IMR-90 (cell line): ENCODE results near the gene DYTN. TPM values are rescaled to one million over a fixed set of nuclear protein-coding genes. Genes with fewer than 3 reads are reported as not detected.
A peak's percentile ranks its signal among the peaks of the same experiment; 100 is the strongest.

Experiments
- ATAC-seq: fragments of 200-7000 bp; cut with Tn5 transposase; 2 replicates; pipeline ENCODE4 v1.9.1; 2020; ENCODE audit warnings: low read depth, mild to moderate bottlenecking, moderate library complexity
- BruUV-seq: library from RNA; stranded (reverse); fragments of 400-500 nt; replicated peaks from 2 replicates; lab custom pipeline; 2021; lab: Mats Ljungman, UMichigan
- CTCF ChIA-PET: fragments of 300-600 bp; formaldehyde crosslinking; extraction: SDS; loops from one replicate; lab custom pipeline; 2021; ENCODE audit warnings: antibody characterized with exemption; lab: Yijun Ruan, JAX
- POLR2A ChIA-PET: fragments of 300-600 bp; sonication (Branson Sonifier 250); formaldehyde crosslinking; loops from one replicate; lab custom pipeline; 2022; ENCODE audit warnings: antibody characterized with exemption; ENCODE audit not compliant: unreplicated experiment; lab: Charles Lee
- DNase-seq: peaks from one replicate; pipeline ENCODE4 v3.0.0; 2013
- H2AFZ ChIP-seq: replicated peaks from 2 replicates; pipeline ENCODE3; 2013; ENCODE audit warnings: low read length, mild to moderate bottlenecking; ENCODE audit not compliant: poor library complexity
- H2AK5ac ChIP-seq: 2 replicates; pipeline ENCODE4 v1.6.1; 2013; ENCODE audit warnings: low read depth, low read length, inconsistent platforms
- H2AK9ac ChIP-seq: replicated peaks from 2 replicates; pipeline ENCODE3; 2013; ENCODE audit warnings: mild to moderate bottlenecking, low read depth, low read length, moderate library complexity; ENCODE audit not compliant: poor library complexity
- H2BK120ac ChIP-seq: 2 replicates; pipeline ENCODE4 v1.6.1; 2013; ENCODE audit warnings: low read depth, low read length, inconsistent platforms
- H2BK15ac ChIP-seq: 3 replicates; pipeline ENCODE4 v1.6.1; 2013; ENCODE audit warnings: low read depth, low read length, inconsistent platforms
- H2BK20ac ChIP-seq: 2 replicates; pipeline ENCODE4 v1.6.1; 2013; ENCODE audit warnings: low read depth, mild to moderate bottlenecking, inconsistent platforms, low read length, moderate library complexity
- H2BK5ac ChIP-seq: 2 replicates; pipeline ENCODE4 v1.6.1; 2013; ENCODE audit warnings: mild to moderate bottlenecking, low read depth, low read length, inconsistent platforms; ENCODE audit not compliant: poor library complexity, severe bottlenecking
- H3K14ac ChIP-seq: replicated peaks from 2 replicates; pipeline ENCODE4 v1.6.1; 2013; ENCODE audit warnings: low read depth, low read length, inconsistent platforms
- H3K18ac ChIP-seq: 2 replicates; pipeline ENCODE4 v1.6.1; 2013; ENCODE audit warnings: low read depth, low read length, control low read depth
- H3K23ac ChIP-seq: 2 replicates; pipeline ENCODE4 v1.6.1; 2013; ENCODE audit warnings: low read depth, low read length, inconsistent platforms
- H3K27ac ChIP-seq: 2 replicates; pipeline ENCODE4 v1.5.1; 2013; ENCODE audit warnings: mild to moderate bottlenecking, control low read depth, low read length; ENCODE audit not compliant: insufficient read depth
- H3K27me3 ChIP-seq: 2 replicates; pipeline ENCODE4 v1.6.1; 2013; ENCODE audit warnings: low read length; ENCODE audit not compliant: control insufficient read depth, insufficient read depth
- H3K36me3 ChIP-seq: 2 replicates; pipeline ENCODE4 v1.6.1; 2013; ENCODE audit warnings: low read length, mixed read lengths; ENCODE audit not compliant: control insufficient read depth, insufficient read depth
- H3K4ac ChIP-seq: 2 replicates; pipeline ENCODE4 v1.6.1; 2013; ENCODE audit warnings: low read depth, low read length, inconsistent platforms
- H3K4me1 ChIP-seq: 2 replicates; pipeline ENCODE4 v1.6.1; 2013; ENCODE audit warnings: low read length, mixed read lengths; ENCODE audit not compliant: control insufficient read depth, insufficient read depth
- H3K4me2 ChIP-seq: 2 replicates; pipeline ENCODE4 v1.6.1; 2013; ENCODE audit warnings: low read depth, mild to moderate bottlenecking, control low read depth, low read length, moderate library complexity
- H3K4me3 ChIP-seq: 2 replicates; pipeline ENCODE4 v1.5.1; 2013; ENCODE audit warnings: low read depth, mild to moderate bottlenecking, control low read depth, low read length, moderate library complexity; ENCODE audit not compliant: insufficient read depth
- H3K56ac ChIP-seq: 2 replicates; pipeline ENCODE4 v1.6.1; 2013; ENCODE audit warnings: low read length, inconsistent platforms; ENCODE audit not compliant: insufficient read depth; ENCODE audit errors: extremely low read depth
- H3K79me1 ChIP-seq, 2 experiments: 2 replicates each; pipeline ENCODE4 v1.6.1; 2013; ENCODE audit warnings: low read length in 2 of 2, inconsistent platforms in 1 of 2, low read depth in 1 of 2
- H3K9ac ChIP-seq: 2 replicates; pipeline ENCODE4 v1.6.1; 2013; ENCODE audit warnings: low read depth, low read length, control low read depth
- H3K9me1 ChIP-seq: 2 replicates; pipeline ENCODE4 v1.6.1; 2013; ENCODE audit warnings: low read length, inconsistent platforms; ENCODE audit not compliant: insufficient read depth
- H3K9me3 ChIP-seq: 2 replicates; pipeline ENCODE4 v1.6.1; 2013; ENCODE audit warnings: low read length; ENCODE audit not compliant: control insufficient read depth, insufficient read depth
- H4K20me1 ChIP-seq: 2 replicates; pipeline ENCODE4 v1.6.1; 2013; ENCODE audit warnings: low read length, inconsistent platforms; ENCODE audit not compliant: insufficient read depth
- H4K5ac ChIP-seq: 2 replicates; pipeline ENCODE4 v1.6.1; 2013; ENCODE audit warnings: mild to moderate bottlenecking, low read depth, low read length, control low read depth
- H4K8ac ChIP-seq, 2 experiments: 2 replicates each; pipeline ENCODE4 v1.6.1; 2013; ENCODE audit warnings: low read depth in 2 of 2, low read length in 2 of 2, control low read depth in 1 of 2, inconsistent platforms in 1 of 2
- H4K91ac ChIP-seq: 2 replicates; pipeline ENCODE4 v1.6.1; 2013; ENCODE audit warnings: low read depth, low read length, inconsistent platforms; ENCODE audit not compliant: insufficient read depth
- BHLHE40 ChIP-seq: fragments of 150-350 bp; IDR thresholded peaks from 2 replicates; pipeline ENCODE4 v1.6.1; 2016; ENCODE audit warnings: mild to moderate bottlenecking, low read depth, low read length
- CEBPB ChIP-seq: IDR thresholded peaks from 2 replicates; pipeline ENCODE4 v1.6.1; 2012; ENCODE audit warnings: low read depth, low read length, improper control_type of control experiment
- CHD1 ChIP-seq: IDR thresholded peaks from 2 replicates; pipeline ENCODE4 v1.6.1; 2012; ENCODE audit warnings: low read depth, low read length, improper control_type of control experiment
- FOS ChIP-seq: fragments of 150-350 bp; IDR thresholded peaks from 2 replicates; pipeline ENCODE4 v1.6.1; 2016; ENCODE audit warnings: low read depth, low read length
- MAFK ChIP-seq: IDR thresholded peaks from 2 replicates; pipeline ENCODE4 v1.6.1; 2012; ENCODE audit warnings: low read depth, low read length, improper control_type of control experiment
- MAZ ChIP-seq: IDR thresholded peaks from 2 replicates; pipeline ENCODE4 v1.6.1; 2012; ENCODE audit warnings: low read depth, mild to moderate bottlenecking, low read length, improper control_type of control experiment, moderate library complexity, borderline replicate concordance
- MXI1 ChIP-seq: IDR thresholded peaks from 2 replicates; pipeline ENCODE4 v1.6.1; 2012; ENCODE audit warnings: low read depth, mild to moderate bottlenecking, low read length, moderate library complexity, borderline replicate concordance
- NFE2L2 ChIP-seq: fragments of 150-350 bp; IDR thresholded peaks from 2 replicates; pipeline ENCODE4 v1.6.1; 2016; ENCODE audit warnings: low read depth, mild to moderate bottlenecking, low read length
- POLR2A ChIP-seq: IDR thresholded peaks from 2 replicates; pipeline ENCODE4 v1.6.1; 2012; ENCODE audit warnings: mild to moderate bottlenecking, low read depth, low read length
- RAD21 ChIP-seq: IDR thresholded peaks from 2 replicates; pipeline ENCODE4 v1.6.1; 2012; ENCODE audit warnings: low read length, improper control_type of control experiment
- RCOR1 ChIP-seq: IDR thresholded peaks from 2 replicates; pipeline ENCODE4 v1.6.1; 2012; ENCODE audit warnings: mild to moderate bottlenecking, low read length, improper control_type of control experiment; ENCODE audit not compliant: insufficient replicate concordance
- SMC3 ChIP-seq: fragments of 150-350 bp; IDR thresholded peaks from 2 replicates; pipeline ENCODE4 v1.6.1; 2016; ENCODE audit warnings: low read depth, mild to moderate bottlenecking, antibody characterized with exemption, low read length, moderate library complexity
- WGBS, 2 experiments: methylation state at CpG; one replicate each; pipeline versions ENCODE4 v1.1.5 to v1.1.7; 2013; ENCODE audit warnings: missing lambda C conversion rate in 2 of 2; ENCODE audit not compliant: insufficient read length in 1 of 2; ENCODE audit errors: extremely low coverage in 2 of 2; 5-methylcytosine and 5-hydroxymethylcytosine counted together
- dilution Hi-C: fragments of 300-500 bp; cut with HindIII; formaldehyde crosslinking; loops from one replicate; pipeline ENCODE4 v1.14.3; 2018; ENCODE audit warnings: low sequenced_read_pairs; ENCODE audit not compliant: unreplicated experiment
- in situ Hi-C: fragments of 300-500 bp; cut with MboI; formaldehyde crosslinking; loops from 3 replicates; pipeline ENCODE4 v1.14.3; 2019; ENCODE audit warnings: low sequenced_read_pairs, inconsistent platforms, mixed read lengths
- intact Hi-C: fragments of 100-400 bp; cut with micrococcal nuclease; formaldehyde crosslinking; loops from 2 replicates; pipeline ENCODE4 v1.10.0; 2022
- polyA plus RNA-seq, 3 experiments: library from polyadenylated mRNA; depleted of rRNA; stranded (reverse); fragments of >200 nt; gene quantifications; 2 replicates each; pipeline ENCODE4 v1.2.3, GENCODE V29; 2012; ENCODE audit warnings: low replicate concordance in 1 of 3
- total RNA-seq: library from RNA; depleted of rRNA; stranded (reverse); fragments of >200 nt; gene quantifications from 2 replicates; pipeline ENCODE4 v1.2.3, GENCODE V29; 2012
- TF ChIP-seq, protein P1 (sequence below): conservative IDR thresholded peaks from 2 replicates; pipeline ENCODE4 v1.5.1; 2012; ENCODE audit warnings: mild to moderate bottlenecking, low read depth, low read length, improper control_type of control experiment
- TF ChIP-seq, protein P2 (sequence below): fragments of 150-350 bp; IDR thresholded peaks from 2 replicates; pipeline ENCODE4 v1.6.1; 2017; ENCODE audit warnings: mild to moderate bottlenecking, antibody characterized with exemption, low read length, low read depth
- TF ChIP-seq, protein P3 (sequence below): fragments of 150-350 bp; IDR thresholded peaks from 2 replicates; pipeline ENCODE4 v1.6.1; 2016; ENCODE audit warnings: low read depth, mild to moderate bottlenecking, low read length, moderate library complexity, borderline replicate concordance

The DYTN gene
- total and polyA plus RNA-seq, 2 of the 4 experiments (the other 2 are of a cell fraction): not detected

GRCh38 chr2:206766057-206766930 lies 48.1 kb upstream of the DYTN start:
- no peak overlapping the region for H2BK20ac ChIP-seq
- ATAC-seq (no peak), DNase-seq (no peak)
- peaks cover 2% of the 10 kb centered on the region for H3K36me3 ChIP-seq
- H2AFZ ChIP-seq: no peak overlapping the region
- in situ Hi-C loops: no loop called here
- ChIA-PET CTCF (no interaction called here), POLR2A (no interaction called here)
- H3K27me3 ChIP-seq: no peaks in the 10 kb centered on the region
- no peak overlapping the region for H2AK5ac ChIP-seq
- H3K9me3 ChIP-seq: no peaks in the 10 kb centered on the region
- intact Hi-C loops: no loop called here
- no CpG with 5 or more reads among the region's 12 CpGs for WGBS, 2 experiments
- no peak overlapping the region for H3K4ac ChIP-seq
- H3K27ac ChIP-seq: no peak overlapping the region
- H3K4me2 ChIP-seq: peak overlapping the region; percentile 17; the same call in 1 of the 2 replicates
- H2BK15ac ChIP-seq: no peak overlapping the region
- H3K56ac ChIP-seq: no peak overlapping the region
- no peak overlapping the region for H2BK5ac ChIP-seq
- no peak overlapping the region for H3K18ac ChIP-seq
- no peak overlapping the region for H2AK9ac ChIP-seq
- no peaks in the 10 kb centered on the region for H4K20me1 ChIP-seq
- H3K23ac ChIP-seq: no peak overlapping the region
- no peaks in the 10 kb centered on the region for H3K4me1 ChIP-seq
- no peak overlapping the region for H4K91ac ChIP-seq
- H3K14ac ChIP-seq: no peak overlapping the region
- peak overlapping the region in 1 of 2 experiments; percentile 51; a peak in 2 of 4 replicates for H4K8ac ChIP-seq
- dilution Hi-C loops: no loop called here
- peak overlapping the region; percentile 94 for H3K9ac ChIP-seq
- no peaks in the 10 kb centered on the region for H3K9me1 ChIP-seq
- H3K4me3 ChIP-seq: peak overlapping the region; percentile 75
- peaks cover 10 to 14% of the 10 kb centered on the region in 2 experiments for H3K79me1 ChIP-seq
- H4K5ac ChIP-seq: no peak overlapping the region
- no TSS peak for BruUV-seq
- no peak overlapping the region for H2BK120ac ChIP-seq
- TF ChIP-seq, protein P1, sequence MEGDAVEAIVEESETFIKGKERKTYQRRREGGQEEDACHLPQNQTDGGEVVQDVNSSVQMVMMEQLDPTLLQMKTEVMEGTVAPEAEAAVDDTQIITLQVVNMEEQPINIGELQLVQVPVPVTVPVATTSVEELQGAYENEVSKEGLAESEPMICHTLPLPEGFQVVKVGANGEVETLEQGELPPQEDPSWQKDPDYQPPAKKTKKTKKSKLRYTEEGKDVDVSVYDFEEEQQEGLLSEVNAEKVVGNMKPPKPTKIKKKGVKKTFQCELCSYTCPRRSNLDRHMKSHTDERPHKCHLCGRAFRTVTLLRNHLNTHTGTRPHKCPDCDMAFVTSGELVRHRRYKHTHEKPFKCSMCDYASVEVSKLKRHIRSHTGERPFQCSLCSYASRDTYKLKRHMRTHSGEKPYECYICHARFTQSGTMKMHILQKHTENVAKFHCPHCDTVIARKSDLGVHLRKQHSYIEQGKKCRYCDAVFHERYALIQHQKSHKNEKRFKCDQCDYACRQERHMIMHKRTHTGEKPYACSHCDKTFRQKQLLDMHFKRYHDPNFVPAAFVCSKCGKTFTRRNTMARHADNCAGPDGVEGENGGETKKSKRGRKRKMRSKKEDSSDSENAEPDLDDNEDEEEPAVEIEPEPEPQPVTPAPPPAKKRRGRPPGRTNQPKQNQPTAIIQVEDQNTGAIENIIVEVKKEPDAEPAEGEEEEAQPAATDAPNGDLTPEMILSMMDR: no peak
- TF ChIP-seq CEBPB: no peak
- TF ChIP-seq MAZ: no peak
- TF ChIP-seq, protein P2, sequence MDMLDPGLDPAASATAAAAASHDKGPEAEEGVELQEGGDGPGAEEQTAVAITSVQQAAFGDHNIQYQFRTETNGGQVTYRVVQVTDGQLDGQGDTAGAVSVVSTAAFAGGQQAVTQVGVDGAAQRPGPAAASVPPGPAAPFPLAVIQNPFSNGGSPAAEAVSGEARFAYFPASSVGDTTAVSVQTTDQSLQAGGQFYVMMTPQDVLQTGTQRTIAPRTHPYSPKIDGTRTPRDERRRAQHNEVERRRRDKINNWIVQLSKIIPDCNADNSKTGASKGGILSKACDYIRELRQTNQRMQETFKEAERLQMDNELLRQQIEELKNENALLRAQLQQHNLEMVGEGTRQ: no peak
- TF ChIP-seq MXI1: no peak
- no peak for TF ChIP-seq NFE2L2
- no peak for TF ChIP-seq RAD21
- TF ChIP-seq POLR2A: no peak
- TF ChIP-seq FOS: no peak
- no peak for TF ChIP-seq BHLHE40
- TF ChIP-seq, protein P3, sequence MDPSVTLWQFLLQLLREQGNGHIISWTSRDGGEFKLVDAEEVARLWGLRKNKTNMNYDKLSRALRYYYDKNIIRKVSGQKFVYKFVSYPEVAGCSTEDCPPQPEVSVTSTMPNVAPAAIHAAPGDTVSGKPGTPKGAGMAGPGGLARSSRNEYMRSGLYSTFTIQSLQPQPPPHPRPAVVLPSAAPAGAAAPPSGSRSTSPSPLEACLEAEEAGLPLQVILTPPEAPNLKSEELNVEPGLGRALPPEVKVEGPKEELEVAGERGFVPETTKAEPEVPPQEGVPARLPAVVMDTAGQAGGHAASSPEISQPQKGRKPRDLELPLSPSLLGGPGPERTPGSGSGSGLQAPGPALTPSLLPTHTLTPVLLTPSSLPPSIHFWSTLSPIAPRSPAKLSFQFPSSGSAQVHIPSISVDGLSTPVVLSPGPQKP: no peak
- no peak for TF ChIP-seq SMC3
- TF ChIP-seq MAFK: no peak
- TF ChIP-seq RCOR1: no peak
- TF ChIP-seq CHD1: no peak
